CD4-positive, alpha-beta T cell treated with Interleukin-2 at 100 ng/mL for 4 hours (primary cell): ENCODE results near the gene NIPBL.
"Not testable (repeated sequence)": the region's sequence is repeated elsewhere in the genome, so short reads cannot be mapped to it uniquely, and the experiment has no call there.

Source experiments
- DNase-seq: peaks from one replicate; pipeline ENCODE4 v3.0.0-alpha.2; 2020; ENCODE audit warnings: low spot score

The NIPBL gene

GRCh38 chr5:37086466-37087173, 210.1 kb downstream of the NIPBL start:
- no peak for DNase-seq

GRCh38 chr5:37088009-37088408, 211.4 kb downstream of the NIPBL start:
- DNase-seq: no peak

GRCh38 chr5:37090123-37090726, 213.7 kb downstream of the NIPBL start:
- no peak for DNase-seq

- no peak for DNase-seq
Observed at GRCh38 chr5:37090781-37091180, 214.2 kb downstream of the NIPBL start.

GRCh38 chr5:37093795-37094194, 217.2 kb downstream of the NIPBL start:
- not testable (repeated sequence) for DNase-seq

GRCh38 chr5:37099267-37099666, 222.7 kb downstream of the NIPBL start:
- not testable (repeated sequence) for DNase-seq

GRCh38 chr5:37103302-37103701, 226.7 kb downstream of the NIPBL start:
- DNase-seq: no peak

- DNase-seq: no peak
Observed at GRCh38 chr5:37109338-37109737, 232.8 kb downstream of the NIPBL start.

GRCh38 chr5:37110135-37110534, 233.6 kb downstream of the NIPBL start:
- no peak for DNase-seq

- DNase-seq: peak; percentile 26
Observed at GRCh38 chr5:37111426-37112382, 235.1 kb downstream of the NIPBL start.

- no peak for DNase-seq
Observed at GRCh38 chr5:37112383-37112991, 235.9 kb downstream of the NIPBL start.
